HG02642 (cell line): ENCODE data around the gene ATP6V1F.

ENCODE experiments used
- ATAC-seq: cut with Tn5 transposase; IDR thresholded peaks from one replicate; pipeline ENCODE4 v1.9.1; 2021; ENCODE audit warnings: mild to moderate bottlenecking; ENCODE audit not compliant: unreplicated experiment, poor library complexity

ATP6V1F gene

GRCh38 chr7:128880791-128881457 is 18.3 kb downstream of the ATP6V1F start:
- ATAC-seq: no peak

- ATAC-seq: no peak
Observed at GRCh38 chr7:128881458-128882125, 18.9 kb downstream of the ATP6V1F start.

GRCh38 chr7:128882134-128882533 is 19.5 kb downstream of the ATP6V1F start:
- ATAC-seq: no peak

GRCh38 chr7:128883622-128884448 is 21.2 kb downstream of the ATP6V1F start:
- ATAC-seq: peak; percentile 64

- ATAC-seq: no peak
Observed at GRCh38 chr7:128884561-128885369, 22.1 kb downstream of the ATP6V1F start.

GRCh38 chr7:128885370-128886187 is 22.9 kb downstream of the ATP6V1F start:
- ATAC-seq: no peak

- no peak for ATAC-seq
Observed at GRCh38 chr7:128886391-128887168, 23.9 kb downstream of the ATP6V1F start.

GRCh38 chr7:128887169-128888038 is 24.7 kb downstream of the ATP6V1F start:
- no peak for ATAC-seq

- no peak for ATAC-seq
Observed at GRCh38 chr7:128888039-128888755, 25.5 kb downstream of the ATP6V1F start.

GRCh38 chr7:128888756-128889095 is 26.1 kb downstream of the ATP6V1F start:
- no peak for ATAC-seq

GRCh38 chr7:128889121-128889520 is 26.5 kb downstream of the ATP6V1F start:
- no peak for ATAC-seq

- no peak for ATAC-seq
Observed at GRCh38 chr7:128890306-128891109, 27.9 kb downstream of the ATP6V1F start.

- no peak for ATAC-seq
Observed at GRCh38 chr7:128891110-128891941, 28.7 kb downstream of the ATP6V1F start.

- ATAC-seq: no peak
Observed at GRCh38 chr7:128891942-128892269, 29.2 kb downstream of the ATP6V1F start.

- ATAC-seq: no peak
Observed at GRCh38 chr7:128892521-128893250, 30.0 kb downstream of the ATP6V1F start.
